ENCODE measurements around the gene FADS2. TPM values are rescaled to one million over a fixed set of nuclear protein-coding genes. Genes with fewer than 3 reads are reported as not detected.
A peak's percentile ranks its signal among the peaks of the same experiment; 100 is the strongest.

The FADS2 gene
- total RNA-seq, 1 donor from 2014 or later: 402 TPM

DNA sequence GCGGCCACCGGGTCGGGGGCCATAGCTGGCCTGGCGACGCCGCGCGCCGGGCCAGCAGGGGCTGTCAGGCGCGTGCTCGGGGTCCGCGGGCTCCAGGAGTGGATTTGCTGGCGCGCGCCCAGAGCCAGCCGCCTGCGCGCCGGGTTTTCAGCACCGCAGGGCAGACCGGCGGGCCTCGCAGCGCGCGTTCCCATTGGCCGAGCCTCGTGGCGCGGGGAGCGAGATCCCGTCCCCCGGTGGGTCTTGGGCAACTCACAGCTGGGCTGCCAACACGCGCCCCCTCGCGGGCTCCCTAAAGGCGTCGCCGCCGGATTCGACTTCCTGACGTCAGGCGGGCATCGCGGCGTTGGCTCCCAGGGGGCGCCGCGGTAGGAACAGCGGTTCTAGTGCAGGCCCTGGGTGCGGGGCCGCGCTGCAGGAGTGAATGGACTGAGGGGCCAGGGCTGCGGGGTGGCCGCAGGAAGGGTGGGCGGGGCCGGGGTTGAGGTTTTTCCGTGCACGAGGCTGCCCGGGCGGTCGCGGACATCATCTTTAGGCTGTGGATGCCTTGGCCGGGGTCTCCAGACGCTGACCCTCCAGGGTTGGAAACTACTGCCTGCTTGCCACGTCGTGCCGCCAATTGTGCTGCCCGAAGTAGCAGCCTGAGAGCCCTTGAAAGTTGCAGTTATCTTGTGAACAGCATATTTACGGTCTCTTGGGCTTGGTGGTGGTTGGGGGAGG lies 11.2 kb upstream of the FADS2 start, which contains the start of gene FADS1:
Gene FADS1, minus strand, starts transcription at position 268 of the 720 bp plus-strand sequence. Its CDS starts 74 bp downstream, at position 194.
- peak within 1 kb of the TSS; percentile 98 for H3K27ac Mint-ChIP-seq
- H3K9me3 Mint-ChIP-seq (ENCODE audit: low read depth): no peaks in the 10 kb centered on the region
- peaks cover 13% of the 10 kb centered on the region for H3K4me1 Mint-ChIP-seq (ENCODE audit: low read depth)
- H3K4me3 Mint-ChIP-seq (ENCODE audit: low read depth): peak within 1 kb of the TSS; percentile 97
- no peaks in the 10 kb centered on the region for H3K27me3 Mint-ChIP-seq
- peaks cover 15% of the 10 kb centered on the region for H3K36me3 Mint-ChIP-seq (ENCODE audit: insufficient read depth)
- peak; percentile 97 for DNase-seq (ENCODE audit: low spot score, unreplicated experiment)
- TF ChIP-seq, protein P1, sequence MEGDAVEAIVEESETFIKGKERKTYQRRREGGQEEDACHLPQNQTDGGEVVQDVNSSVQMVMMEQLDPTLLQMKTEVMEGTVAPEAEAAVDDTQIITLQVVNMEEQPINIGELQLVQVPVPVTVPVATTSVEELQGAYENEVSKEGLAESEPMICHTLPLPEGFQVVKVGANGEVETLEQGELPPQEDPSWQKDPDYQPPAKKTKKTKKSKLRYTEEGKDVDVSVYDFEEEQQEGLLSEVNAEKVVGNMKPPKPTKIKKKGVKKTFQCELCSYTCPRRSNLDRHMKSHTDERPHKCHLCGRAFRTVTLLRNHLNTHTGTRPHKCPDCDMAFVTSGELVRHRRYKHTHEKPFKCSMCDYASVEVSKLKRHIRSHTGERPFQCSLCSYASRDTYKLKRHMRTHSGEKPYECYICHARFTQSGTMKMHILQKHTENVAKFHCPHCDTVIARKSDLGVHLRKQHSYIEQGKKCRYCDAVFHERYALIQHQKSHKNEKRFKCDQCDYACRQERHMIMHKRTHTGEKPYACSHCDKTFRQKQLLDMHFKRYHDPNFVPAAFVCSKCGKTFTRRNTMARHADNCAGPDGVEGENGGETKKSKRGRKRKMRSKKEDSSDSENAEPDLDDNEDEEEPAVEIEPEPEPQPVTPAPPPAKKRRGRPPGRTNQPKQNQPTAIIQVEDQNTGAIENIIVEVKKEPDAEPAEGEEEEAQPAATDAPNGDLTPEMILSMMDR (IDR thresholded peaks at IDR 0.05; ENCODE audit: unreplicated experiment): peak; percentile 70

DNA sequence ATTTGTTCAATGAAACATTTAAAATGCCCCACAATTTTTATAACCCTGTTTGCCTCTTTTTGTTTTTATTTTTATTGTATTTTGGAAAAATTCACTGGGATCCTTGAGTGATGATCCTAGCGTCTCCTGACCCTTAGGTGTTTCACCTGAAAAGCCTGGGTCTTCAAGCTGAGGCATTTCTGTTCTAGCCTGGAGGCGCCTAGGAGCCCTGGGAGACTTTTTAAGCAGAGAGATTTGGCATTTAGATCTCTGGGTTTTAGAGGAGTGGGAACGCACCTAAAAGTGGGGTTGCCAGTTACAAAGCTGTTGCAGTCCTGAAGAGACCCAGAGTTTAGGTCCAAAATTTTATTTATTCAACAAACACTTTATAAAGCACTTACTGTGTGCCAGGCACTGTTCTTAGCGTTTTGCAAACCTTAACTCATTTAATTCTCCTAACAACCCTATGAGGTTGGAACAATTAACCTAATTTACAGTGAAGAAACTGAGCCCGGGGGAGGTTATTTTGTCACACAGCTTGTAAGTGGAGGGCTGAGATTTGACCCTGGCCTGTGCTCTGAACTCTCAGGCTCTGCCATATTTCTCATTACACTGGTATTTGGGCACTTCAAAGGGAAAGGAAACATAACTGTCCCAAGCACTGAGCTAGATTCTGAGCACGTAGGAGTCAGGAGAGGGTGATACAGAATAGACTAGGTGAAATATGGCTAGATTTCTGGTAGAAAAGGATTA lies 10.5 kb upstream of the FADS2 start:
- TF ChIP-seq, protein P1 (IDR thresholded peaks at IDR 0.05; ENCODE audit: unreplicated experiment): no peak
- peak overlapping the region; percentile 97 for H3K4me3 Mint-ChIP-seq (ENCODE audit: low read depth)
- peak overlapping the region; percentile 94 for H3K27ac Mint-ChIP-seq
- no peaks in the 10 kb centered on the region for H3K27me3 Mint-ChIP-seq
- peaks cover 13% of the 10 kb centered on the region for H3K4me1 Mint-ChIP-seq (ENCODE audit: low read depth)
- DNase-seq (ENCODE audit: low spot score, unreplicated experiment): no peak
- H3K9me3 Mint-ChIP-seq (ENCODE audit: low read depth): no peaks in the 10 kb centered on the region
- H3K36me3 Mint-ChIP-seq (ENCODE audit: insufficient read depth): peaks cover 11% of the 10 kb centered on the region

DNA sequence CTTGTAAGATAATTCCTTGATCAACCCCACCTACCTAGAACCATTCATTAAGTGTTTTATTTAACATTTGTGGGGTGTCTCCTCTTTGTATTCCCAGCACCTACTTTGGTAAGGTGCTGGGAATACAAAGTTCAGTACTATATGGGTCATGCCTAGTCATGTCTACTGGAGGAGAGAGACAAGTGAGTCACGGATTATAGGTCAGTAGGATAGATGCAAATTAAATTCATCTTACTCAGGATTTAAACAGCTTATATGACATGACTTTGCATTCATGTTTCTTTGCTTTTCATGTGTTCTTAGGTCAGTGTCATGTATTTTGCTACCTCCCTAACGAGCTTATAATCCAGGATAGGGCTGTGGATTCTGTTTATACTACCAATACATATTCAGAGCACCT lies 7.9 kb upstream of the FADS2 start:
- no peaks in the 10 kb centered on the region for H3K9me3 Mint-ChIP-seq (ENCODE audit: low read depth)
- no peaks in the 10 kb centered on the region for H3K27me3 Mint-ChIP-seq
- TF ChIP-seq, protein P1 (IDR thresholded peaks at IDR 0.05; ENCODE audit: unreplicated experiment): no peak
- no peaks in the 10 kb centered on the region for H3K36me3 Mint-ChIP-seq (ENCODE audit: insufficient read depth)
- no peak overlapping the region for H3K4me3 Mint-ChIP-seq (ENCODE audit: low read depth)
- no peak overlapping the region for H3K27ac Mint-ChIP-seq
- H3K4me1 Mint-ChIP-seq (ENCODE audit: low read depth): peaks cover 10% of the 10 kb centered on the region
- no peak for DNase-seq (ENCODE audit: low spot score, unreplicated experiment)

DNA sequence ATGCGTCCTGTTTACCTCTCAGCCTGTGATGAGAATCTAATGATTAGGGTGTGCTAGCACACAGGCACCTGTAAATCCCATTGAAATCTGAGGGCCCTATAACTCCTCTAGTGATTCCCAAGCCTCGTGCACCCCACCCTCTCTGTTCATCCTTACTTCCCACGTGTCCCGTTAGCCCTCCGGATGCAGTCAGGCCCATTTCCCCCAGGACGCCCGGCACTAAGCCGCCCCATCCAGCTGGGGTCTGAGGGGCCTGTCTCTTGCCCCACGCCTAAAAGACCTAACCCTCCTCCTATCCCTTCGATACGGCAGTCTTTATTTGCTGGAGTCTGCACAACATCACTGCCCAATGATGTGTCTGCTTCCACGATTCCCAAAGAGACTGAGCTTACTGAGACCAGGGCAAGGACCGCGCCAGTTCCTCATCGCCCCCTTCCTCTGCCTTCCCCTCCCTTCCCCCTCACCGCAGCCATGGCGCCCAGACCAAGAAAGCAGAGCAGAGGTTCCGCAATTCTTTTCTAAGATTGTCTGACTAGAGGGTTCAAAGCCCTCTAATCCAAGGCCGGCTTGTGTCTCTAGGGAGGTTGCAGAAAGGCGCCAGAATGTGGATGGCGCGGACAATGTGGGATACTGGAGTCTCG lies 1.1 kb upstream of the FADS2 start:
- no peaks in the 10 kb centered on the region for H3K27me3 Mint-ChIP-seq
- H3K27ac Mint-ChIP-seq: peak overlapping the region; percentile 98
- peak overlapping the region; percentile 94 for H3K4me3 Mint-ChIP-seq (ENCODE audit: low read depth)
- no peaks in the 10 kb centered on the region for H3K36me3 Mint-ChIP-seq (ENCODE audit: insufficient read depth)
- DNase-seq (ENCODE audit: low spot score, unreplicated experiment): no peak
- no peaks in the 10 kb centered on the region for H3K9me3 Mint-ChIP-seq (ENCODE audit: low read depth)
- TF ChIP-seq, protein P1 (IDR thresholded peaks at IDR 0.05; ENCODE audit: unreplicated experiment): no peak
- H3K4me1 Mint-ChIP-seq (ENCODE audit: low read depth): peaks cover 32% of the 10 kb centered on the region

DNA sequence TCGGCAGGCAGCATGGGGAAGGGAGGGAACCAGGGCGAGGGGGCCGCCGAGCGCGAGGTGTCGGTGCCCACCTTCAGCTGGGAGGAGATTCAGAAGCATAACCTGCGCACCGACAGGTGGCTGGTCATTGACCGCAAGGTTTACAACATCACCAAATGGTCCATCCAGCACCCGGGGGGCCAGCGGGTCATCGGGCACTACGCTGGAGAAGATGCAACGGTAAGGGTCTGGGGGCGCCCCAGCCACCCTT lies 204 bp downstream of the FADS2 start:
- DNase-seq (ENCODE audit: low spot score, unreplicated experiment): no peak
- Mint-ChIP-seq H3K4me1 (ENCODE audit: low read depth) (peaks cover 36% of the 10 kb centered on the region), H3K27ac (peak overlapping the region; percentile 98), H3K27me3 (no peaks in the 10 kb centered on the region), H3K4me3 (ENCODE audit: low read depth) (peak overlapping the region; percentile 94), H3K36me3 (ENCODE audit: insufficient read depth) (peaks cover under 1% of the 10 kb centered on the region), H3K9me3 (ENCODE audit: low read depth) (no peaks in the 10 kb centered on the region)
- TF ChIP-seq, protein P1 (IDR thresholded peaks at IDR 0.05; ENCODE audit: unreplicated experiment): no peak

All from progenitor cell of endocrine pancreas (in vitro differentiated cells).